ENCODE measurements around the gene SRRT. TPM values are rescaled to one million over a fixed set of nuclear protein-coding genes. Genes with fewer than 3 reads are reported as not detected.

Gene SRRT
- total and polyA plus RNA-seq, 4 donors, result 27.2 to 45.0 (median 30.3) TPM

- Histone ChIP-seq H3K4me3 (ENCODE audit: low read depth in 1 of 3, low read length in 3 of 3) (no peak overlapping the region), H3K36me3 (ENCODE audit: control insufficient read depth in 4 of 4, insufficient read depth in 3 of 4, low read depth in 1 of 4, low read length in 3 of 4) (no peaks in the 10 kb centered on the region), H3K27ac (ENCODE audit: low read depth in 1 of 2, low read length in 2 of 2) (no peak overlapping the region), H3K4me1 (ENCODE audit: control insufficient read depth in 4 of 4, insufficient read depth in 4 of 4, low read length in 3 of 4) (peaks cover 3 to 7% (median 6%) of the 10 kb centered on the region in 4 donors), H3K27me3 (ENCODE audit: control insufficient read depth in 4 of 4, insufficient read depth in 4 of 4, low read length in 3 of 4) (no peaks in the 10 kb centered on the region), H3K9me3 (ENCODE audit: control insufficient read depth in 4 of 4, low read length in 3 of 4) (no peaks in the 10 kb centered on the region), H3K9ac (ENCODE audit: low read depth in 1 of 2, low read length in 2 of 2) (no peak overlapping the region)
- TF ChIP-seq MAX (IDR thresholded peaks at IDR 0.05), result no peak
- no peak for TF ChIP-seq NR2F2 (IDR thresholded peaks at IDR 0.05)
- no peak for TF ChIP-seq FOXA1 (IDR thresholded peaks at IDR 0.05)
- no peak for TF ChIP-seq EGR1 (IDR thresholded peaks at IDR 0.05; ENCODE audit: low read depth in 2 of 2)
- no peak for TF ChIP-seq TAF1 (conservative IDR thresholded peaks at IDR 0.05)
- TF ChIP-seq ATF3 (IDR thresholded peaks at IDR 0.05), result no peak
- TF ChIP-seq JUND (IDR thresholded peaks at IDR 0.05), result no peak
- TF ChIP-seq CTCF (IDR thresholded peaks at IDR 0.05; ENCODE audit: low read depth, low read length, missing input control), result no peak
- no peak for TF ChIP-seq RAD21 (IDR thresholded peaks at IDR 0.05)
- TF ChIP-seq HNF4G (IDR thresholded peaks at IDR 0.05), result no peak
- TF ChIP-seq ZBTB33 (IDR thresholded peaks at IDR 0.05), result no peak
- TF ChIP-seq RXRA (IDR thresholded peaks at IDR 0.05), result no peak
- no peak for TF ChIP-seq FOXA2 (IDR thresholded peaks at IDR 0.05)
- TF ChIP-seq HNF4A (conservative IDR thresholded peaks at IDR 0.05), result no peak
- no peak for TF ChIP-seq YY1 (IDR thresholded peaks at IDR 0.05)
- no peak for TF ChIP-seq REST (IDR thresholded peaks at IDR 0.05)
- no peak for TF ChIP-seq SP1 (IDR thresholded peaks at IDR 0.05)
- DNase-seq (ENCODE audit: low spot score), result no peak
- 97% methylated on average over 4 of the region's 4 CpGs for WGBS
Observed at GRCh38 chr7:100847360-100847759, 27.5 kb upstream of the SRRT start.

Data from liver (tissue), 9 donors.